Gastrocnemius medialis (tissue), 4 donors: ENCODE results near the gene RIPK3.

Experiments used
- POLR2A ChIP-seq, 2 donors: fragments of 450-650 bp; IDR thresholded peaks; one replicate each; pipeline ENCODE4 v1.6.1; 2017; ENCODE audit warnings: antibody characterized with exemption in 2 of 2, mild to moderate bottlenecking in 2 of 2, moderate library complexity in 2 of 2
- TF ChIP-seq, protein P1 (sequence below), 5 experiments: fragments of 450-650 bp in 3 of 5; fragments of 200-600 bp in 2 of 5; sonication (generic) in 2 of 5; IDR thresholded peaks in 4 of 5; conservative IDR thresholded peaks in 1 of 5; 1 replicate in 4 of 5; 2 replicates in 1 of 5; pipeline ENCODE4 v1.5.1; 2016 to 2019; ENCODE audit warnings: antibody characterized with exemption in 5 of 5, mild to moderate bottlenecking in 3 of 5, moderate library complexity in 3 of 5

DNA sequence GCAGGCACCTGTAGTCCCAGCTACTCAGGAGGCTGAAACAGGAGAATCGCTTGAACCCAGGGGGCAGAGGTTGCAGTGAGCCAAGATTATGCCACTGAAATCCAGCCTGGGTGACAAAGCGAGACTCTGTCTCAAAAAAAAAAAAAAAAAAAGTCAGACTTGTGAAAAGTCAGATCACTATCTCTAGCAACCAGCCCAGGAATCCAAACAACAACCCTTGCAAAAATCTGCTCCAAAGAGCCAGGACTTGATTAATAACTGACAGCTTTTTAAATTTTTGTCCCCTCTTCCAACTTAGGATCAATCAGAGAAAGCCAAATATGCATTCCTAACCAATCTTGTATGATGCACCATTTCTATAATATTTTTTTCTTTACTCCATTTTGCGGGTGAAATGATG is 20.5 kb upstream of the RIPK3 start:
- no peak for TF ChIP-seq POLR2A (IDR thresholded peaks at IDR 0.05)
- TF ChIP-seq, protein P1, sequence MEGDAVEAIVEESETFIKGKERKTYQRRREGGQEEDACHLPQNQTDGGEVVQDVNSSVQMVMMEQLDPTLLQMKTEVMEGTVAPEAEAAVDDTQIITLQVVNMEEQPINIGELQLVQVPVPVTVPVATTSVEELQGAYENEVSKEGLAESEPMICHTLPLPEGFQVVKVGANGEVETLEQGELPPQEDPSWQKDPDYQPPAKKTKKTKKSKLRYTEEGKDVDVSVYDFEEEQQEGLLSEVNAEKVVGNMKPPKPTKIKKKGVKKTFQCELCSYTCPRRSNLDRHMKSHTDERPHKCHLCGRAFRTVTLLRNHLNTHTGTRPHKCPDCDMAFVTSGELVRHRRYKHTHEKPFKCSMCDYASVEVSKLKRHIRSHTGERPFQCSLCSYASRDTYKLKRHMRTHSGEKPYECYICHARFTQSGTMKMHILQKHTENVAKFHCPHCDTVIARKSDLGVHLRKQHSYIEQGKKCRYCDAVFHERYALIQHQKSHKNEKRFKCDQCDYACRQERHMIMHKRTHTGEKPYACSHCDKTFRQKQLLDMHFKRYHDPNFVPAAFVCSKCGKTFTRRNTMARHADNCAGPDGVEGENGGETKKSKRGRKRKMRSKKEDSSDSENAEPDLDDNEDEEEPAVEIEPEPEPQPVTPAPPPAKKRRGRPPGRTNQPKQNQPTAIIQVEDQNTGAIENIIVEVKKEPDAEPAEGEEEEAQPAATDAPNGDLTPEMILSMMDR (IDR thresholded peaks at IDR 0.05 in 4 of 5, conservative IDR thresholded peaks at IDR 0.05 in 1 of 5), result no peak
